Hepatocyte (in vitro differentiated cells): ENCODE measurements around the gene METAP2.

Source experiments
- EZH2 ChIP-seq: fragments of 200-600 bp; sonication (generic); IDR thresholded peaks from 2 replicates; pipeline ENCODE4 v1.6.1; 2016; ENCODE audit warnings: antibody characterized with exemption, mild to moderate bottlenecking, borderline replicate concordance
- TF ChIP-seq, protein P1 (sequence below): fragments of 200-600 bp; sonication (generic); IDR thresholded peaks from 2 replicates; pipeline ENCODE4 v1.5.1; 2016; ENCODE audit warnings: antibody characterized with exemption, mild to moderate bottlenecking; ENCODE audit not compliant: poor library complexity

DNA sequence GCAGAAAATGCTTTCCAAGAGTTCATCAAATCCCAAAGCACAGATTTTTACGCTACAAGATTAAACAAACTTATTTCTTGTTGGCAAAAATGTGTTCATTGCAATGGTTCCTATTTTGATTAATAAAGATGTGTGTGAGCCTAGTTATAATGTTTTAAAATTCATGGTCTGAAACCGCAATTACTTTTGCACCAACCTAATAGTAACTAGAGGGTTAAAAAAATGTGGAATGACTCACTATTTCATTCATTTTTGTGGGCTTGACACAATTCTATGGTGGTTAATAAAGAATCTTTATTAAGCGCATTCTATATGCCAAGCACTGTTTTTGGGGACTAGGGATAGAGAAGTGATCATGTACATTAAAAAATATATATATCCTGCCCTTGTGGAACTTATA, 38.6 kb upstream of the METAP2 start:
- no peak for TF ChIP-seq EZH2
- TF ChIP-seq, protein P1, sequence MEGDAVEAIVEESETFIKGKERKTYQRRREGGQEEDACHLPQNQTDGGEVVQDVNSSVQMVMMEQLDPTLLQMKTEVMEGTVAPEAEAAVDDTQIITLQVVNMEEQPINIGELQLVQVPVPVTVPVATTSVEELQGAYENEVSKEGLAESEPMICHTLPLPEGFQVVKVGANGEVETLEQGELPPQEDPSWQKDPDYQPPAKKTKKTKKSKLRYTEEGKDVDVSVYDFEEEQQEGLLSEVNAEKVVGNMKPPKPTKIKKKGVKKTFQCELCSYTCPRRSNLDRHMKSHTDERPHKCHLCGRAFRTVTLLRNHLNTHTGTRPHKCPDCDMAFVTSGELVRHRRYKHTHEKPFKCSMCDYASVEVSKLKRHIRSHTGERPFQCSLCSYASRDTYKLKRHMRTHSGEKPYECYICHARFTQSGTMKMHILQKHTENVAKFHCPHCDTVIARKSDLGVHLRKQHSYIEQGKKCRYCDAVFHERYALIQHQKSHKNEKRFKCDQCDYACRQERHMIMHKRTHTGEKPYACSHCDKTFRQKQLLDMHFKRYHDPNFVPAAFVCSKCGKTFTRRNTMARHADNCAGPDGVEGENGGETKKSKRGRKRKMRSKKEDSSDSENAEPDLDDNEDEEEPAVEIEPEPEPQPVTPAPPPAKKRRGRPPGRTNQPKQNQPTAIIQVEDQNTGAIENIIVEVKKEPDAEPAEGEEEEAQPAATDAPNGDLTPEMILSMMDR: no peak
